ENCODE measurements around the gene TLR3.
"Not testable (repeated sequence)": the region's sequence is repeated elsewhere in the genome, so short reads cannot be mapped to it uniquely, and the experiment has no call there.

The TLR3 gene

GRCh38 chr4:186068581-186069348 lies at the start of gene TLR3:
TLR3 (plus strand) TSS chr4:186069156; CDS start chr4:186076620, 7,464 bp downstream.
- no peak for FAIRE-seq

- no peak for FAIRE-seq
Observed at GRCh38 chr4:186019269-186019668, 49.7 kb upstream of the TLR3 start.

- no peak for FAIRE-seq
Observed at GRCh38 chr4:186020106-186020792, 48.7 kb upstream of the TLR3 start.

GRCh38 chr4:186020793-186021407 lies 48.1 kb upstream of the TLR3 start:
- no peak for FAIRE-seq

GRCh38 chr4:186021461-186022167 lies 47.3 kb upstream of the TLR3 start:
- FAIRE-seq: peak; percentile 87

- no peak for FAIRE-seq
Observed at GRCh38 chr4:186023975-186024374, 45.0 kb upstream of the TLR3 start.

GRCh38 chr4:186024637-186025407 lies 44.1 kb upstream of the TLR3 start:
- FAIRE-seq: no peak

- no peak for FAIRE-seq
Observed at GRCh38 chr4:186025408-186025690, 43.6 kb upstream of the TLR3 start.

GRCh38 chr4:186027405-186027804 lies 41.6 kb upstream of the TLR3 start:
- FAIRE-seq: no peak

GRCh38 chr4:186029571-186030398 lies 39.2 kb upstream of the TLR3 start:
- peak; percentile 96 for FAIRE-seq

GRCh38 chr4:186030399-186030775 lies 38.6 kb upstream of the TLR3 start:
- no peak for FAIRE-seq

- FAIRE-seq: no peak
Observed at GRCh38 chr4:186030795-186031194, 38.2 kb upstream of the TLR3 start.

- FAIRE-seq: peak; percentile 11
Observed at GRCh38 chr4:186032259-186032658, 36.7 kb upstream of the TLR3 start.

GRCh38 chr4:186033027-186033426 lies 35.9 kb upstream of the TLR3 start:
- no peak for FAIRE-seq

GRCh38 chr4:186034613-186035012 lies 34.3 kb upstream of the TLR3 start:
- not testable (repeated sequence) for FAIRE-seq

GRCh38 chr4:186036976-186037581 lies 31.9 kb upstream of the TLR3 start:
- FAIRE-seq: no peak

GRCh38 chr4:186037692-186038658 lies 31.0 kb upstream of the TLR3 start:
- FAIRE-seq: peak; percentile 86

GRCh38 chr4:186039697-186040096 lies 29.3 kb upstream of the TLR3 start:
- no peak for FAIRE-seq

GRCh38 chr4:186040316-186040715 lies 28.6 kb upstream of the TLR3 start:
- FAIRE-seq: no peak

GRCh38 chr4:186047501-186047900 lies 21.5 kb upstream of the TLR3 start:
- not testable (repeated sequence) for FAIRE-seq
